Skin epidermis (tissue), 12 donors: ENCODE results near the gene ANKRD66.

Experiments used
- H3K27ac ChIP-seq, 21 experiments: fragments of 200-600 bp; sonication (generic) in 11 of 21; one replicate each; pipeline ENCODE4 v1.5.0; 2020; ENCODE audit warnings: mild to moderate bottlenecking in 3 of 21, inconsistent platforms in 2 of 21, moderate library complexity in 2 of 21
- H3K4me3 ChIP-seq, 7 experiments: fragments of 200-600 bp; sonication (generic) in 2 of 7; one replicate each; pipeline ENCODE4 v1.5.0; 2020; ENCODE audit warnings: inconsistent platforms in 2 of 7, mild to moderate bottlenecking in 2 of 7, moderate library complexity in 1 of 7

The ANKRD66 gene

GRCh38 chr6:46787871-46788540 lies 41.3 kb downstream of the ANKRD66 start:
- H3K4me3 ChIP-seq = no peak overlapping the region
- no peak overlapping the region for H3K27ac ChIP-seq

- H3K27ac ChIP-seq = no peak overlapping the region
- no peak overlapping the region for H3K4me3 ChIP-seq
Observed at GRCh38 chr6:46788791-46789190, 42.1 kb downstream of the ANKRD66 start.

GRCh38 chr6:46789434-46790354 lies 43.0 kb downstream of the ANKRD66 start:
- Histone ChIP-seq H3K27ac (no peak overlapping the region), H3K4me3 (no peak overlapping the region)

- Histone ChIP-seq H3K27ac (no peak overlapping the region), H3K4me3 (no peak overlapping the region)
Observed at GRCh38 chr6:46790355-46790874, 43.7 kb downstream of the ANKRD66 start.

GRCh38 chr6:46792635-46793034 lies 45.9 kb downstream of the ANKRD66 start:
- no peak overlapping the region for H3K27ac ChIP-seq
- H3K4me3 ChIP-seq = no peak overlapping the region

- Histone ChIP-seq H3K4me3 (no peak within 1 kb of the TSS), H3K27ac (no peak within 1 kb of the TSS)
Observed at GRCh38 chr6:46793138-46793537, 46.4 kb downstream of the ANKRD66 start, which contains the start of gene MEP1A. TSS of gene MEP1A (plus strand) at chr6:46793389. CDS start at chr6:46793399, 10 bp downstream.

- no peak overlapping the region for H3K4me3 ChIP-seq
- no peak overlapping the region for H3K27ac ChIP-seq
Observed at GRCh38 chr6:46794068-46794467, 47.3 kb downstream of the ANKRD66 start.

- H3K27ac ChIP-seq = no peak overlapping the region
- no peak overlapping the region for H3K4me3 ChIP-seq
Observed at GRCh38 chr6:46795816-46796215, 49.1 kb downstream of the ANKRD66 start.

- H3K27ac ChIP-seq = no peak overlapping the region
- H3K4me3 ChIP-seq = no peak overlapping the region
Observed at GRCh38 chr6:46796848-46797580, 50.3 kb downstream of the ANKRD66 start.

- Histone ChIP-seq H3K4me3 (no peak overlapping the region), H3K27ac (no peak overlapping the region)
Observed at GRCh38 chr6:46799657-46800056, 52.9 kb downstream of the ANKRD66 start.

GRCh38 chr6:46808806-46809205 lies 62.1 kb downstream of the ANKRD66 start:
- H3K4me3 ChIP-seq = no peak overlapping the region
- H3K27ac ChIP-seq = no peak overlapping the region
